ENCODE data around the gene PIP4K2C. TPM values are rescaled to one million over a fixed set of nuclear protein-coding genes. Genes with fewer than 3 reads are reported as not detected.

Gene PIP4K2C
- total RNA-seq, 1 experiment from 2014 or later, result 37.1 TPM

GRCh38 chr12:57552306-57552651 lies 38.7 kb upstream of the PIP4K2C start:
- no peak overlapping the region for H3K9ac ChIP-seq (ENCODE audit: extremely low read depth, insufficient read length, low read length)
- peaks cover 5% of the 10 kb centered on the region; the same call in 1 of the 2 replicates for H3K4me1 ChIP-seq (ENCODE audit: insufficient read depth, low read length)
- H2AFZ ChIP-seq (ENCODE audit: low read length), result no peak overlapping the region
- no peaks in the 10 kb centered on the region for H3K9me3 Mint-ChIP-seq
- H2BK15ac ChIP-seq (ENCODE audit: low read depth, low read length), result no peak overlapping the region
- no peak overlapping the region for H4K8ac ChIP-seq (replicated peaks; ENCODE audit: insufficient read length, low read depth, low read length)
- no peak overlapping the region for H3K27ac Mint-ChIP-seq
- H2BK12ac ChIP-seq (ENCODE audit: insufficient read length, low read depth, low read length), result no peak overlapping the region
- H3K27me3 Mint-ChIP-seq (ENCODE audit: low read depth), result peaks cover 21% of the 10 kb centered on the region
- H2BK120ac ChIP-seq (ENCODE audit: low read depth, low read length, poor library complexity, severe bottlenecking), result no peak overlapping the region
- no peak overlapping the region for H3K27ac ChIP-seq (ENCODE audit: insufficient read length, low read depth, low read length)
- no peak overlapping the region for H3K56ac ChIP-seq (ENCODE audit: insufficient read length, low read depth, low read length)
- peak overlapping the region in 1 of 2 experiments; percentile 84; a peak in 1 of 5 replicates for H3K4me3 Mint-ChIP-seq
- no peak for TF ChIP-seq CTCF (conservative IDR thresholded peaks at IDR 0.05)
- no peak overlapping the region for H3K23ac ChIP-seq (ENCODE audit: insufficient read length, low read depth, low read length)
- peaks cover 3% of the 10 kb centered on the region; the same call in 1 of the 2 replicates for H3K79me2 ChIP-seq (ENCODE audit: insufficient read depth, low read length)
- no CpG with 5 or more reads among the region's 2 CpGs for WGBS (ENCODE audit: extremely low coverage, insufficient read length, low lambda C conversion rate)
- H3K27me3 ChIP-seq (ENCODE audit: insufficient read depth, low read length), result no peaks in the 10 kb centered on the region; the same call in 1 of the 2 replicates
- no peak overlapping the region for H2BK5ac ChIP-seq (ENCODE audit: insufficient read length, low read length)
- H2AK5ac ChIP-seq (ENCODE audit: insufficient read length, low read length), result no peak overlapping the region
- H3K9me3 ChIP-seq (ENCODE audit: control insufficient read depth, low read depth, low read length), result no peaks in the 10 kb centered on the region
- peaks cover 3% of the 10 kb centered on the region for H3K79me1 ChIP-seq (ENCODE audit: insufficient read depth, low read depth, low read length, poor library complexity, severe bottlenecking)
- H4K5ac ChIP-seq (ENCODE audit: insufficient read length, low read depth, low read length), result no peak overlapping the region
- peaks cover 47 to 60% of the 10 kb centered on the region in 2 experiments for H3K4me1 Mint-ChIP-seq
- DNase-seq, result no peak
- H3T11ph ChIP-seq (ENCODE audit: low read length), result no peak overlapping the region
- H3K4ac ChIP-seq (ENCODE audit: low read depth, low read length), result no peak overlapping the region
- peaks cover 3 to 4% (median 3%) of the 10 kb centered on the region in 3 experiments; a peak in 4 of 7 replicates for H3K36me3 Mint-ChIP-seq (ENCODE audit: insufficient read depth in 1 of 3, low read depth in 3 of 3)
- H3K4me2 ChIP-seq (ENCODE audit: insufficient read depth, insufficient read length, low read length), result no peak overlapping the region
- H4K91ac ChIP-seq (ENCODE audit: insufficient read length, low read depth, low read length), result no peak overlapping the region
- H2BK20ac ChIP-seq (ENCODE audit: low read depth, low read length, poor library complexity, severe bottlenecking), result no peak overlapping the region
- H3K18ac ChIP-seq (ENCODE audit: insufficient read length, low read depth, low read length), result no peak overlapping the region
- H4K20me1 ChIP-seq (ENCODE audit: control insufficient read depth, insufficient read depth, insufficient read length), result no peaks in the 10 kb centered on the region
- peaks cover 10% of the 10 kb centered on the region for H3K23me2 ChIP-seq (ENCODE audit: insufficient read length, low read depth, low read length, poor library complexity, severe bottlenecking)
- no peak overlapping the region for H3K14ac ChIP-seq (ENCODE audit: insufficient read depth, low read length)

All from H9 (cell line).